Measurements from ENCODE around the gene DCAF4.

- TF ChIP-seq CTCF (IDR thresholded peaks at IDR 0.05) = no peak
- TF ChIP-seq POLR2A (IDR thresholded peaks at IDR 0.05) = no peak
- no peak for TF ChIP-seq POLR2AphosphoS5 (IDR thresholded peaks at IDR 0.05)
- TF ChIP-seq EP300 (IDR thresholded peaks at IDR 0.05; ENCODE audit: low read depth) = no peak
Measured at GRCh38 chr14:72878746-72879145, 47.5 kb upstream of the DCAF4 start.
